ENCODE results near the gene CTBP1. TPM values are rescaled to one million over a fixed set of nuclear protein-coding genes. Genes with fewer than 3 reads are reported as not detected.

CTBP1 gene
- total and polyA plus RNA-seq, 2 of the 8 experiments (the other 6 are each of a cell fraction or from before 2014, with no cell fraction given): 128 to 185 TPM

GRCh38 chr4:1230971-1231636, 17.8 kb downstream of the CTBP1 start:
- TF ChIP-seq, protein P1, sequence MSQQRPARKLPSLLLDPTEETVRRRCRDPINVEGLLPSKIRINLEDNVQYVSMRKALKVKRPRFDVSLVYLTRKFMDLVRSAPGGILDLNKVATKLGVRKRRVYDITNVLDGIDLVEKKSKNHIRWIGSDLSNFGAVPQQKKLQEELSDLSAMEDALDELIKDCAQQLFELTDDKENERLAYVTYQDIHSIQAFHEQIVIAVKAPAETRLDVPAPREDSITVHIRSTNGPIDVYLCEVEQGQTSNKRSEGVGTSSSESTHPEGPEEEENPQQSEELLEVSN (IDR thresholded peaks at IDR 0.05): no peak
- 0 out of 2 replicates have a peak, but pooled peaks have one; percentile 62 for TF ChIP-seq EGR1 (IDR thresholded peaks at IDR 0.05; ENCODE audit: borderline replicate concordance, low read depth, low read length)
- no peaks in the 10 kb centered on the region for H3K4me1 ChIP-seq (replicated peaks in 1 of 4; ENCODE audit: control insufficient read depth in 3 of 4, insufficient read depth in 4 of 4, low read length in 3 of 4)
- CTCF ChIA-PET (ENCODE audit: partially characterized antibody): interaction anchor here (0.6 kb wide), 1 partner anchor 11 kb away, joined by 3 read pairs; no protein-coding TSS in a partner anchor
- H3K27me3 ChIP-seq (replicated peaks in 1 of 4; ENCODE audit: control insufficient read depth in 3 of 4, extremely low read depth in 1 of 4, insufficient read depth in 3 of 4, low read length in 3 of 4): no peaks in the 10 kb centered on the region
- H2BK120ac ChIP-seq (replicated peaks; ENCODE audit: low read depth, low read length): no peak overlapping the region
- H3K23me2 ChIP-seq (ENCODE audit: low read depth, low read length): no peaks in the 10 kb centered on the region
- no peak overlapping the region for H4K5ac ChIP-seq (ENCODE audit: insufficient read length, low read depth, low read length)
- no peak overlapping the region for H3K4me2 ChIP-seq (ENCODE audit: insufficient read depth in 1 of 2, low read depth in 2 of 2, low read length in 2 of 2)
- H3K79me1 ChIP-seq (ENCODE audit: low read depth, low read length): peaks cover 9% of the 10 kb centered on the region
- no peak overlapping the region for H3K4me3 ChIP-seq (ENCODE audit: extremely low read depth in 1 of 4, insufficient read depth in 2 of 4, low read depth in 3 of 4, low read length in 4 of 4)
- no peak overlapping the region for H2AFZ ChIP-seq (ENCODE audit: low read length)
- H3K9me3 ChIP-seq (ENCODE audit: insufficient read depth in 2 of 2, low read depth in 1 of 2, low read length in 1 of 2): no peaks in the 10 kb centered on the region
- DNase-seq (ENCODE audit: low read depth in 1 of 2, low spot score in 2 of 2) (no peak), FAIRE-seq (no peak)
- no peak overlapping the region for H3K18ac ChIP-seq (ENCODE audit: extremely low read depth, low read length)
- peaks cover 7 to 23% of the 10 kb centered on the region in 2 experiments for H4K20me1 ChIP-seq (replicated peaks in 1 of 2; ENCODE audit: control insufficient read depth in 1 of 2, insufficient read depth in 2 of 2, low read length in 2 of 2)
- H3K79me2 ChIP-seq (ENCODE audit: control insufficient read depth in 1 of 2, insufficient read depth in 2 of 2, low read length in 2 of 2): no peaks in the 10 kb centered on the region; a peak in 1 of 4 replicates
- no peak overlapping the region for H4K8ac ChIP-seq (ENCODE audit: extremely low read depth, insufficient read depth, low read length)
- H4K91ac ChIP-seq (replicated peaks; ENCODE audit: insufficient read length, low read length): no peak overlapping the region
- no peak overlapping the region for H2BK12ac ChIP-seq (ENCODE audit: low read depth, low read length)
- H2BK15ac ChIP-seq (ENCODE audit: low read length): no peak overlapping the region
- POLR2A ChIA-PET (ENCODE audit: partially characterized antibody): no interaction called here
- H3K56ac ChIP-seq (replicated peaks; ENCODE audit: insufficient read length, low read depth, low read length): no peak overlapping the region
- no peak overlapping the region for H2BK5ac ChIP-seq (ENCODE audit: low read depth, low read length)
- H3K36me3 ChIP-seq (ENCODE audit: control insufficient read depth in 2 of 4, insufficient read depth in 4 of 4, low read length in 3 of 4): peaks cover 7 to 63% (median 27%) of the 10 kb centered on the region in 4 experiments; a peak in 7 of 8 replicates
- WGBS, 2 experiments (ENCODE audit: extremely low coverage in 1 of 2, insufficient coverage in 1 of 2, insufficient read length in 1 of 2, insufficient replicate concordance in 2 of 2, low coverage in 1 of 2, low lambda C conversion rate in 2 of 2, missing lambda C conversion rate in 1 of 2): 88% methylated on average over 12 of the region's 20 CpGs; no CpG with 5 or more reads in 1 of the 2 experiments
- H3K9ac ChIP-seq (replicated peaks in 1 of 4; ENCODE audit: extremely low read depth in 1 of 4, low read depth in 3 of 4, low read length in 3 of 4): no peak overlapping the region
- H3K23ac ChIP-seq (ENCODE audit: insufficient read length): no peak overlapping the region
- H2AK5ac ChIP-seq (ENCODE audit: low read depth, low read length): no peak overlapping the region
- H3K4ac ChIP-seq (replicated peaks; ENCODE audit: insufficient read length, low read depth, low read length): no peak overlapping the region
- H2BK20ac ChIP-seq (ENCODE audit: low read length): no peak overlapping the region
- H3K27ac ChIP-seq (ENCODE audit: low read depth, low read length): no peak overlapping the region
- H3K14ac ChIP-seq (ENCODE audit: insufficient read length): no peak overlapping the region
